Right atrium auricular region (tissue), 2 donors: ENCODE data around the gene RBM17. TPM values are rescaled to one million over a fixed set of nuclear protein-coding genes. Genes with fewer than 3 reads are reported as not detected.

Source experiments
- DNase-seq: peaks from one replicate; pipeline ENCODE4 v3.0.0-alpha.2; 2019; ENCODE audit warnings: low spot score
- H3K27ac ChIP-seq, 2 donors: fragments of 200-600 bp; sonication (generic); 1 replicate in 1 of 2; 2 replicates in 1 of 2; pipeline ENCODE4 v1.5.1; 2016 to 2019
- H3K27me3 ChIP-seq, 2 donors: fragments of 200-600 bp; sonication (generic); one replicate each; pipeline versions ENCODE4 v1.5.1 to v1.6.0; 2017 to 2019
- H3K36me3 ChIP-seq: fragments of 200-600 bp; sonication (generic); one replicate; pipeline ENCODE4 v1.5.1; 2016
- H3K4me1 ChIP-seq, 2 donors: fragments of 200-600 bp; sonication (generic); one replicate each; pipeline versions ENCODE4 v1.5.1 to v1.6.0; 2017 to 2019
- H3K4me3 ChIP-seq, 2 donors: fragments of 200-600 bp; sonication (generic); 1 replicate in 1 of 2; 2 replicates in 1 of 2; pipeline ENCODE4 v1.5.1; 2017 to 2019; ENCODE audit warnings: mild to moderate bottlenecking in 1 of 2, moderate library complexity in 1 of 2
- H3K9me3 ChIP-seq, 2 donors: fragments of 200-600 bp; sonication (generic); one replicate each; pipeline ENCODE4 v1.5.1; 2019
- CTCF ChIP-seq, 2 donors: fragments of 200-600 bp; sonication (generic); IDR thresholded peaks; one replicate each; pipeline ENCODE4 v1.5.1; 2019; ENCODE audit warnings: antibody characterized with exemption in 2 of 2
- total RNA-seq, 2 donors: library from RNA; depleted of rRNA; stranded (reverse); fragments of >200 nt; gene quantifications; one replicate each; pipeline ENCODE4 v1.1.0, GENCODE V29; 2016

RBM17 gene
- total RNA-seq, 2 donors from 2014 or later = 27.4 to 30.1 TPM

- DNase-seq = no peak
- H3K4me1 ChIP-seq = no peaks in the 10 kb centered on the region
- no peak for TF ChIP-seq CTCF (IDR thresholded peaks at IDR 0.05)
- H3K27me3 ChIP-seq = no peaks in the 10 kb centered on the region
- no peaks in the 10 kb centered on the region for H3K9me3 ChIP-seq
- H3K36me3 ChIP-seq = no peaks in the 10 kb centered on the region
- H3K27ac ChIP-seq = no peak overlapping the region
- H3K4me3 ChIP-seq = no peak overlapping the region
These were observed 43.5 kb upstream of the RBM17 start for GRCh38 chr10:6045314-6045848.

- no peaks in the 10 kb centered on the region for H3K27me3 ChIP-seq
- peaks cover 0 to 2% of the 10 kb centered on the region in 2 donors for H3K4me1 ChIP-seq
- DNase-seq = no peak
- H3K9me3 ChIP-seq = no peaks in the 10 kb centered on the region
- TF ChIP-seq CTCF (IDR thresholded peaks at IDR 0.05) = no peak
- no peaks in the 10 kb centered on the region for H3K36me3 ChIP-seq
- no peak overlapping the region for H3K27ac ChIP-seq
- H3K4me3 ChIP-seq = no peak overlapping the region
These were observed 42.7 kb upstream of the RBM17 start for GRCh38 chr10:6045878-6046772.

- no peak for TF ChIP-seq CTCF (IDR thresholded peaks at IDR 0.05)
- H3K9me3 ChIP-seq = no peaks in the 10 kb centered on the region
- no peak overlapping the region for H3K27ac ChIP-seq
- H3K36me3 ChIP-seq = no peaks in the 10 kb centered on the region
- no peaks in the 10 kb centered on the region for H3K27me3 ChIP-seq
- DNase-seq = no peak
- H3K4me1 ChIP-seq = peaks cover 0 to 11% of the 10 kb centered on the region in 2 donors
- H3K4me3 ChIP-seq = no peak overlapping the region
These were observed 41.8 kb upstream of the RBM17 start for GRCh38 chr10:6046773-6047611.

GRCh38 chr10:6047847-6048246, 41.0 kb upstream of the RBM17 start:
- Histone ChIP-seq H3K4me3 (no peak overlapping the region), H3K27ac (no peak overlapping the region), H3K36me3 (no peaks in the 10 kb centered on the region), H3K9me3 (no peaks in the 10 kb centered on the region), H3K27me3 (no peaks in the 10 kb centered on the region), H3K4me1 (peaks cover 0 to 19% of the 10 kb centered on the region in 2 donors)
- no peak for TF ChIP-seq CTCF (IDR thresholded peaks at IDR 0.05)
- DNase-seq = no peak

- no peak for DNase-seq
- no peaks in the 10 kb centered on the region for H3K9me3 ChIP-seq
- H3K4me1 ChIP-seq = peaks cover 0 to 25% of the 10 kb centered on the region in 2 donors
These were observed 40.4 kb upstream of the RBM17 start for GRCh38 chr10:6048281-6049030.

More at GRCh38 chr10:6048281-6049030, 40.4 kb upstream of the RBM17 start:
- TF ChIP-seq CTCF (IDR thresholded peaks at IDR 0.05) = no peak
- no peak overlapping the region for H3K27ac ChIP-seq
- H3K27me3 ChIP-seq = no peaks in the 10 kb centered on the region
- H3K36me3 ChIP-seq = no peaks in the 10 kb centered on the region
- no peak overlapping the region for H3K4me3 ChIP-seq
